Body of pancreas (tissue), 4 donors: ENCODE measurements around the gene RBM4B. TPM values are rescaled to one million over a fixed set of nuclear protein-coding genes. Genes with fewer than 3 reads are reported as not detected.

Experiments
- ATAC-seq: fragments of 150-250 bp; one replicate; pipeline ENCODE4 v1.9.1; 2016
- DNase-seq, 4 donors: peaks; one replicate each; pipeline ENCODE4 v3.0.0-alpha.2; 2019
- H3K27ac ChIP-seq, 4 donors: fragments of 200-600 bp; sonication (generic); 1 replicate in 3 of 4; 2 replicates in 1 of 4; pipeline versions ENCODE4 v1.5.1 to v1.6.1; 2016 to 2019; ENCODE audit warnings: mild to moderate bottlenecking in 1 of 4, mixed read lengths in 1 of 4, moderate library complexity in 1 of 4
- H3K27me3 ChIP-seq, 2 donors: fragments of 200-600 bp; sonication (generic); one replicate each; pipeline ENCODE4 v1.6.0; 2016; ENCODE audit warnings: mild to moderate bottlenecking in 1 of 2
- H3K36me3 ChIP-seq, 2 donors: fragments of 200-600 bp; sonication (generic); replicated peaks in 1 of 2; 2 replicates each; pipeline ENCODE4 v1.5.1; 2016; ENCODE audit warnings: low read depth in 2 of 2; ENCODE audit not compliant: insufficient read depth in 1 of 2
- H3K4me1 ChIP-seq: fragments of 200-600 bp; sonication (generic); one replicate; pipeline ENCODE4 v1.6.0; 2016
- H3K4me3 ChIP-seq, 2 donors: fragments of 200-600 bp; sonication (generic); 1 replicate in 1 of 2; 2 replicates in 1 of 2; pipeline ENCODE4 v1.5.1; 2016 to 2019
- H3K9me3 ChIP-seq, 3 donors: fragments of 200-600 bp; sonication (generic); 1 replicate in 2 of 3; 2 replicates in 1 of 3; pipeline ENCODE4 v1.5.1; 2016
- CTCF ChIP-seq, 7 experiments: fragments of 450-650 bp in 4 of 7; fragments of 200-600 bp in 3 of 7; sonication (generic) in 3 of 7; IDR thresholded peaks; one replicate each; pipeline ENCODE4 v1.5.1; 2016 to 2019; ENCODE audit warnings: antibody characterized with exemption in 7 of 7
- POLR2A ChIP-seq, 3 donors: fragments of 450-650 bp; IDR thresholded peaks; one replicate each; pipeline ENCODE4 v1.6.1; 2016; ENCODE audit warnings: antibody characterized with exemption in 3 of 3, mild to moderate bottlenecking in 2 of 3
- WGBS, 2 donors: methylation state at CpG; one replicate each; pipeline ENCODE4 v1.1.5; 2017; 5-methylcytosine and 5-hydroxymethylcytosine counted together
- intact Hi-C: fragments of 100-400 bp; cut with DNase I; formaldehyde crosslinking; loops from one replicate; pipeline ENCODE4 v1.15.1; 2023
- total RNA-seq, 2 donors: library from RNA; depleted of rRNA; stranded (reverse); fragments of >200 nt; gene quantifications; one replicate each; pipeline ENCODE4 v1.1.0, GENCODE V29; 2016

RBM4B gene
- total RNA-seq, 2 donors from 2014 or later, result 13.2 to 22.6 TPM

- ATAC-seq, result no peak
- intact Hi-C loops, result no loop called here
- Histone ChIP-seq H3K36me3 (peaks cover 0 to 2% of the 10 kb centered on the region in 2 donors), H3K4me1 (no peaks in the 10 kb centered on the region), H3K4me3 (no peak overlapping the region), H3K27ac (no peak overlapping the region), H3K27me3 (no peaks in the 10 kb centered on the region), H3K9me3 (no peaks in the 10 kb centered on the region)
- WGBS, 2 donors, result 89 to 92% methylated on average over 12 to 13 of the region's 13 CpGs
- TF ChIP-seq CTCF (IDR thresholded peaks at IDR 0.05) (no peak), POLR2A (IDR thresholded peaks at IDR 0.05) (no peak)
- DNase-seq, result no peak
Measured at GRCh38 chr11:66687831-66688281, 10.2 kb upstream of the RBM4B start.

DNA sequence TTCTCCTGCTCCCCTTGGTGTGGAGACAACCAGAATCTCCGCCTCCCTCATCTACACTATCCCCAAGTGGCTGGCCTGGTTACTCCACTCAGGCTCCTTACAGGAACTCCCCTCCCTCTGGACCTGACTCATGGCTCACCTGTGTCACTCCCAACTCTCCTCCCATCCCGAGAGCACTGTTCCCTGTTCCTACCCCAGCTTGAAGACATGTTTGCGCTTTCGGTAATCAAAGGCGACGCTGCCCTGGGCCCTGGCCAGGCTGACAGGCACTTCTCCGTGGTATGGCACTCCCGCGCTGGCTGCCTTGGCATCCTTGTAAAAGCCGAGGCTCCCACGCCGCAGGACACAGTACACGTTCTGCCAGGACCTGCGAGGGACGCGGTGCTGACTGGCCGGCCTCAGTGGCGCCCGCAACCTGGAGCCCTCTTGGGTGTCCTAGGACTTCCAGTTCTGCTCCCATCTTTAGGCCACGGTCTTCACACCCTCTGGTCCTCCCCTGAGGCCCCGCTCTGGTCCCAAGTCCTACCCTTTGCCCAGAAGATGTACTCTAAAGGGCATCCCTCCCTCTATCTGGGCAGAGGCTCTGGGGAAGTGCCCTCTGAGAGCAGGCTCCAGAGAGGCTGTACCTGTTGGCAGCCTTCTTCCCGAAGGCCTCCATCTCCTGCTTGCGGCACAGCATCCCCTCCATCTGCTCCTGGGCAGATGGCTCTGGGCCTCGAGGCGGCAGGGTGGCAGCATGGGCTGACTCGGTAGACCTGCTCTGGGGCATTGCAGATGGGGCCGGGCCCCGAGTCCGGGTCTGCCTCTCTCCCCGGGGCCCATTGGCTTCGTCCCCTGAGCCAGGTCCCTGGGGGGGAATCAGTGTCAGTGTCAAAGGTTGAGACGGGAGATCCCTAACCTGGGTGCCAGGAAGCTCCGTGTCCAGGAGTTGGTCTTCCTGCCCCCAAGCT lies 9.4 kb upstream of the RBM4B start:
- Histone ChIP-seq H3K36me3 (peaks cover 0 to 2% of the 10 kb centered on the region in 2 donors), H3K4me3 (no peak overlapping the region), H3K4me1 (no peaks in the 10 kb centered on the region), H3K27me3 (no peaks in the 10 kb centered on the region), H3K9me3 (no peaks in the 10 kb centered on the region), H3K27ac (no peak overlapping the region)
- DNase-seq (no peak), ATAC-seq (no peak)
- intact Hi-C loops, result no loop called here
- WGBS, 2 donors, result 93 to 96% methylated on average over 13 to 26 of the region's 33 CpGs
- TF ChIP-seq POLR2A (IDR thresholded peaks at IDR 0.05), result no peak
- no peak for TF ChIP-seq CTCF (IDR thresholded peaks at IDR 0.05)

- no peak overlapping the region for H3K27ac ChIP-seq
- DNase-seq (no peak), ATAC-seq (no peak)
- no peaks in the 10 kb centered on the region for H3K4me1 ChIP-seq
- TF ChIP-seq POLR2A (IDR thresholded peaks at IDR 0.05) (no peak), CTCF (IDR thresholded peaks at IDR 0.05) (no peak)
- no peaks in the 10 kb centered on the region for H3K9me3 ChIP-seq
- H3K4me3 ChIP-seq, result no peak overlapping the region
- H3K36me3 ChIP-seq, result peaks cover 0 to 2% of the 10 kb centered on the region in 2 donors
- no peaks in the 10 kb centered on the region for H3K27me3 ChIP-seq
- 83 to 95% methylated on average over 14 to 15 of the region's 15 CpGs for WGBS, 2 donors
- intact Hi-C loops, result no loop called here
Measured at GRCh38 chr11:66686100-66686785, 8.6 kb upstream of the RBM4B start.

GRCh38 chr11:66685276-66686099 lies 7.8 kb upstream of the RBM4B start:
- TF ChIP-seq POLR2A (IDR thresholded peaks at IDR 0.05) (no peak), CTCF (IDR thresholded peaks at IDR 0.05) (no peak)
- intact Hi-C loops, result no loop called here
- 84 to 86% methylated on average over 21 to 27 of the region's 27 CpGs for WGBS, 2 donors
- H3K9me3 ChIP-seq, result no peaks in the 10 kb centered on the region
- ATAC-seq, result peak; percentile 6
- no peaks in the 10 kb centered on the region for H3K4me1 ChIP-seq
- DNase-seq, result no peak
- no peaks in the 10 kb centered on the region for H3K27me3 ChIP-seq
- H3K27ac ChIP-seq, result no peak overlapping the region
- no peak overlapping the region for H3K4me3 ChIP-seq
- H3K36me3 ChIP-seq, result peaks cover 0 to 2% of the 10 kb centered on the region in 2 donors
